ENCODE measurements around the gene NAP1L4.

DNA sequence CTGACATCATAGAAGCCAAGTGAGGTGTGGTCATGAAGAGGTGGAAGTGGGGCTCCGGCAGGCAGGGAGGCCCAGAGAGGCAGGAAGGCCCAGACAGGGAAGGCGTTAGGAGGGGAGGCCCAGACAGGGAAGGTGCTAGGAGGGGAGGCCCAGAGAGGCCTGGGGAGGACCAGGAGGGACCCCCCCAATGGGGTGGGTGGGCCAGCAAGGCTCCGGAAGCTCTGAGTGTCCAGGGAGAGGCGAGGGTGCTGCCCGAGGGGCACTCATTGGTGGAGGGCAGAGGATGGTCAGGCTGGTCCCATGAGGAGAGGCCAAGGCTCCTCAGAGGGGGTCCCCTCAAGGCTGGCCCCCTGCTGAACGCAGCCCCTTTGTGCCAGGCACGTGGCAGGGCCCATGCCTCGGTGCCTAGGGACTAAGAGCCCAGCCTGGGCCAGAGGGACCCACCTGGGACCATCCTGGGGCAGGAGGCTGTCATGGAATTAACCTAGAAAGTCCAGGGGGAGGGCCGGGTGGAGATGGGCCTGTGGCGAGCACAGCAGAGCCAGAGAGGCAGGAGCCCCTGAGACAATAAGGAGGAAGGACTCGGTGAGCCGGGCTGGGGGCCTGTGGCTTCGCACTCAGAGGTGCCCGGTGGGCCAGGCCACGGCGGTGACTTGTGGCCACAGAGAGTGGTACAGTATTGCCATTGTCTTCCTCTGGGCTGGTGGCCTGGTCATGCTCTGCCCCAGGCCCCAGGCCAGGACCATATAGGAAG lies 75.1 kb downstream of the NAP1L4 start:
- TF ChIP-seq POLR2A (IDR thresholded peaks at IDR 0.05), result no peak
- TF ChIP-seq, protein P1, sequence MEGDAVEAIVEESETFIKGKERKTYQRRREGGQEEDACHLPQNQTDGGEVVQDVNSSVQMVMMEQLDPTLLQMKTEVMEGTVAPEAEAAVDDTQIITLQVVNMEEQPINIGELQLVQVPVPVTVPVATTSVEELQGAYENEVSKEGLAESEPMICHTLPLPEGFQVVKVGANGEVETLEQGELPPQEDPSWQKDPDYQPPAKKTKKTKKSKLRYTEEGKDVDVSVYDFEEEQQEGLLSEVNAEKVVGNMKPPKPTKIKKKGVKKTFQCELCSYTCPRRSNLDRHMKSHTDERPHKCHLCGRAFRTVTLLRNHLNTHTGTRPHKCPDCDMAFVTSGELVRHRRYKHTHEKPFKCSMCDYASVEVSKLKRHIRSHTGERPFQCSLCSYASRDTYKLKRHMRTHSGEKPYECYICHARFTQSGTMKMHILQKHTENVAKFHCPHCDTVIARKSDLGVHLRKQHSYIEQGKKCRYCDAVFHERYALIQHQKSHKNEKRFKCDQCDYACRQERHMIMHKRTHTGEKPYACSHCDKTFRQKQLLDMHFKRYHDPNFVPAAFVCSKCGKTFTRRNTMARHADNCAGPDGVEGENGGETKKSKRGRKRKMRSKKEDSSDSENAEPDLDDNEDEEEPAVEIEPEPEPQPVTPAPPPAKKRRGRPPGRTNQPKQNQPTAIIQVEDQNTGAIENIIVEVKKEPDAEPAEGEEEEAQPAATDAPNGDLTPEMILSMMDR (IDR thresholded peaks at IDR 0.05), result no peak
- no peak for TF ChIP-seq EP300 (IDR thresholded peaks at IDR 0.05)
